Measurements from ENCODE around the gene EPHA8.

Gene EPHA8

GRCh38 chr1:22628698-22629444 is 65.6 kb downstream of the EPHA8 start:
- no peak overlapping the region for H2BK15ac ChIP-seq (ENCODE audit: low read depth, poor library complexity, severe bottlenecking)
- no peaks in the 10 kb centered on the region for H3K79me1 ChIP-seq (replicated peaks; ENCODE audit: low read length, poor library complexity, severe bottlenecking)
- no peak overlapping the region for H3K18ac ChIP-seq (ENCODE audit: low read depth in 1 of 2, low read length in 2 of 2)
- H3K4me2 ChIP-seq (ENCODE audit: low read length, poor library complexity, severe bottlenecking) = no peak overlapping the region
- no peak overlapping the region for H3K4me3 ChIP-seq (ENCODE audit: insufficient read depth in 1 of 2, low read depth in 1 of 2, low read length in 2 of 2)
- no peaks in the 10 kb centered on the region for H3K36me3 ChIP-seq (ENCODE audit: control insufficient read depth in 1 of 2, insufficient read depth in 2 of 2, low read depth in 1 of 2, low read length in 2 of 2)
- H2AK5ac ChIP-seq (ENCODE audit: low read length, severe bottlenecking) = no peak overlapping the region
- no peak overlapping the region for H2BK12ac ChIP-seq (ENCODE audit: low read length in 2 of 2)
- H2AFZ ChIP-seq (ENCODE audit: low read depth, low read length) = no peak overlapping the region
- no peak overlapping the region for H4K8ac ChIP-seq (ENCODE audit: low read length)
- H3K27me3 ChIP-seq (ENCODE audit: control insufficient read depth in 1 of 2, insufficient read depth in 1 of 2, low read length in 2 of 2) = peaks cover 67 to 93% of the 10 kb centered on the region in 2 experiments
- no peaks in the 10 kb centered on the region for H3K4me1 ChIP-seq (ENCODE audit: control insufficient read depth, insufficient read depth, low read depth, low read length)
- no peak overlapping the region for H3K9ac ChIP-seq (ENCODE audit: low read length)
- no peak overlapping the region for H3K23ac ChIP-seq (ENCODE audit: low read length in 2 of 2)
- no peak overlapping the region for H3K14ac ChIP-seq (ENCODE audit: low read length in 2 of 2)
- no peaks in the 10 kb centered on the region for H3K9me3 ChIP-seq (ENCODE audit: control insufficient read depth, low read length)
- no peak overlapping the region for H3K27ac ChIP-seq (ENCODE audit: low read length, poor library complexity, severe bottlenecking)
- no peak overlapping the region for H2BK5ac ChIP-seq (ENCODE audit: low read depth, low read length, poor library complexity, severe bottlenecking)
- H4K91ac ChIP-seq (ENCODE audit: low read length) = no peak overlapping the region
- H3K4ac ChIP-seq (ENCODE audit: low read depth in 1 of 2, low read length in 2 of 2) = no peak overlapping the region
- 47% methylated on average over 7 of the region's 11 CpGs for WGBS
- DNase-seq = no peak
- H2BK120ac ChIP-seq (ENCODE audit: low read depth, low read length) = no peak overlapping the region

GRCh38 chr1:22629886-22630285 is 66.6 kb downstream of the EPHA8 start:
- Histone ChIP-seq H4K91ac (ENCODE audit: low read length) (no peak overlapping the region), H3K14ac (ENCODE audit: low read length in 2 of 2) (no peak overlapping the region), H3K23ac (ENCODE audit: low read length in 2 of 2) (no peak overlapping the region), H3K4me3 (ENCODE audit: insufficient read depth in 1 of 2, low read depth in 1 of 2, low read length in 2 of 2) (no peak overlapping the region), H3K9me3 (ENCODE audit: control insufficient read depth, low read length) (no peaks in the 10 kb centered on the region), H3K4me2 (ENCODE audit: low read length, poor library complexity, severe bottlenecking) (no peak overlapping the region), H2BK12ac (ENCODE audit: low read length in 2 of 2) (no peak overlapping the region), H3K79me1 (replicated peaks; ENCODE audit: low read length, poor library complexity, severe bottlenecking) (no peaks in the 10 kb centered on the region), H3K18ac (ENCODE audit: low read depth in 1 of 2, low read length in 2 of 2) (no peak overlapping the region), H2AK5ac (ENCODE audit: low read length, severe bottlenecking) (no peak overlapping the region), H2BK120ac (ENCODE audit: low read depth, low read length) (no peak overlapping the region), H2BK15ac (ENCODE audit: low read depth, poor library complexity, severe bottlenecking) (no peak overlapping the region), H3K9ac (ENCODE audit: low read length) (no peak overlapping the region), H3K36me3 (ENCODE audit: control insufficient read depth in 1 of 2, insufficient read depth in 2 of 2, low read depth in 1 of 2, low read length in 2 of 2) (no peaks in the 10 kb centered on the region), H4K8ac (ENCODE audit: low read length) (no peak overlapping the region), H3K4ac (ENCODE audit: low read depth in 1 of 2, low read length in 2 of 2) (no peak overlapping the region), H2AFZ (ENCODE audit: low read depth, low read length) (no peak overlapping the region), H3K27ac (ENCODE audit: low read length, poor library complexity, severe bottlenecking) (no peak overlapping the region), H3K4me1 (ENCODE audit: control insufficient read depth, insufficient read depth, low read depth, low read length) (no peaks in the 10 kb centered on the region), H2BK5ac (ENCODE audit: low read depth, low read length, poor library complexity, severe bottlenecking) (no peak overlapping the region), H3K27me3 (ENCODE audit: control insufficient read depth in 1 of 2, insufficient read depth in 1 of 2, low read length in 2 of 2) (peaks cover 76 to 92% of the 10 kb centered on the region in 2 experiments)
- WGBS = 30% methylated on average over 2 of the region's 2 CpGs
- DNase-seq = no peak

- H4K91ac ChIP-seq (ENCODE audit: low read length) = no peak overlapping the region
- H4K8ac ChIP-seq (ENCODE audit: low read length) = no peak overlapping the region
- H2BK120ac ChIP-seq (ENCODE audit: low read depth, low read length) = no peak overlapping the region
- no peak for DNase-seq
- no peak overlapping the region for H3K27ac ChIP-seq (ENCODE audit: low read length, poor library complexity, severe bottlenecking)
- H2BK15ac ChIP-seq (ENCODE audit: low read depth, poor library complexity, severe bottlenecking) = no peak overlapping the region
- no peak overlapping the region for H3K23ac ChIP-seq (ENCODE audit: low read length in 2 of 2)
- H2AK5ac ChIP-seq (ENCODE audit: low read length, severe bottlenecking) = no peak overlapping the region
- H3K4me2 ChIP-seq (ENCODE audit: low read length, poor library complexity, severe bottlenecking) = no peak overlapping the region
- no peaks in the 10 kb centered on the region for H3K4me1 ChIP-seq (ENCODE audit: control insufficient read depth, insufficient read depth, low read depth, low read length)
- no peak overlapping the region for H3K18ac ChIP-seq (ENCODE audit: low read depth in 1 of 2, low read length in 2 of 2)
- peaks cover 66 to 85% of the 10 kb centered on the region in 2 experiments for H3K27me3 ChIP-seq (ENCODE audit: control insufficient read depth in 1 of 2, insufficient read depth in 1 of 2, low read length in 2 of 2)
- WGBS = 91% methylated on average over 10 of the region's 10 CpGs
- no peak overlapping the region for H3K9ac ChIP-seq (ENCODE audit: low read length)
- no peaks in the 10 kb centered on the region for H3K9me3 ChIP-seq (ENCODE audit: control insufficient read depth, low read length)
- no peak overlapping the region for H3K14ac ChIP-seq (ENCODE audit: low read length in 2 of 2)
- H3K4ac ChIP-seq (ENCODE audit: low read depth in 1 of 2, low read length in 2 of 2) = no peak overlapping the region
- no peaks in the 10 kb centered on the region for H3K36me3 ChIP-seq (ENCODE audit: control insufficient read depth in 1 of 2, insufficient read depth in 2 of 2, low read depth in 1 of 2, low read length in 2 of 2)
- H3K4me3 ChIP-seq (ENCODE audit: insufficient read depth in 1 of 2, low read depth in 1 of 2, low read length in 2 of 2) = no peak overlapping the region
- H3K79me1 ChIP-seq (replicated peaks; ENCODE audit: low read length, poor library complexity, severe bottlenecking) = no peaks in the 10 kb centered on the region
- H2BK12ac ChIP-seq (ENCODE audit: low read length in 2 of 2) = no peak overlapping the region
- no peak overlapping the region for H2BK5ac ChIP-seq (ENCODE audit: low read depth, low read length, poor library complexity, severe bottlenecking)
- no peak overlapping the region for H2AFZ ChIP-seq (ENCODE audit: low read depth, low read length)
Observed at GRCh38 chr1:22633697-22634463, 70.6 kb downstream of the EPHA8 start.

GRCh38 chr1:22635436-22635835 is 72.1 kb downstream of the EPHA8 start:
- Histone ChIP-seq H3K4me1 (ENCODE audit: control insufficient read depth, insufficient read depth, low read depth, low read length) (no peaks in the 10 kb centered on the region), H2BK120ac (ENCODE audit: low read depth, low read length) (no peak overlapping the region), H3K36me3 (ENCODE audit: control insufficient read depth in 1 of 2, insufficient read depth in 2 of 2, low read depth in 1 of 2, low read length in 2 of 2) (no peaks in the 10 kb centered on the region), H3K27ac (ENCODE audit: low read length, poor library complexity, severe bottlenecking) (no peak overlapping the region), H3K23ac (ENCODE audit: low read length in 2 of 2) (no peak overlapping the region), H2BK15ac (ENCODE audit: low read depth, poor library complexity, severe bottlenecking) (no peak overlapping the region), H3K4me2 (ENCODE audit: low read length, poor library complexity, severe bottlenecking) (no peak overlapping the region), H3K9me3 (ENCODE audit: control insufficient read depth, low read length) (no peaks in the 10 kb centered on the region), H2AFZ (ENCODE audit: low read depth, low read length) (no peak overlapping the region), H3K4ac (ENCODE audit: low read depth in 1 of 2, low read length in 2 of 2) (no peak overlapping the region), H4K91ac (ENCODE audit: low read length) (no peak overlapping the region), H3K79me1 (replicated peaks; ENCODE audit: low read length, poor library complexity, severe bottlenecking) (no peaks in the 10 kb centered on the region), H2BK5ac (ENCODE audit: low read depth, low read length, poor library complexity, severe bottlenecking) (no peak overlapping the region), H3K18ac (ENCODE audit: low read depth in 1 of 2, low read length in 2 of 2) (no peak overlapping the region), H2BK12ac (ENCODE audit: low read length in 2 of 2) (no peak overlapping the region), H3K4me3 (ENCODE audit: insufficient read depth in 1 of 2, low read depth in 1 of 2, low read length in 2 of 2) (no peak overlapping the region), H4K8ac (ENCODE audit: low read length) (no peak overlapping the region), H3K27me3 (ENCODE audit: control insufficient read depth in 1 of 2, insufficient read depth in 1 of 2, low read length in 2 of 2) (peaks cover 50 to 74% of the 10 kb centered on the region in 2 experiments), H3K9ac (ENCODE audit: low read length) (no peak overlapping the region), H3K14ac (ENCODE audit: low read length in 2 of 2) (no peak overlapping the region), H2AK5ac (ENCODE audit: low read length, severe bottlenecking) (no peak overlapping the region)
- DNase-seq = no peak
- 67% methylated on average over 4 of the region's 7 CpGs for WGBS
